CD4-positive, alpha-beta T cell treated with Interleukin-12 subunit alpha and Interleukin-12 subunit beta, for 1 hour (primary cell): ENCODE measurements around the gene DNAJC1.
"Not testable (repeated sequence)": the region's sequence is repeated elsewhere in the genome, so short reads cannot be mapped to it uniquely, and the experiment has no call there.

Source experiments
- DNase-seq: peaks from one replicate; pipeline ENCODE4 v3.0.0-alpha.2; 2020

DNAJC1 gene

GRCh38 chr10:21895932-21896331 lies 107.6 kb downstream of the DNAJC1 start:
- no peak for DNase-seq

- DNase-seq = no peak
These were observed 108.7 kb downstream of the DNAJC1 start for GRCh38 chr10:21894648-21895342.

GRCh38 chr10:21891439-21891838 lies 112.1 kb downstream of the DNAJC1 start:
- peak; percentile 6 for DNase-seq

GRCh38 chr10:21889477-21890275 lies 113.9 kb downstream of the DNAJC1 start:
- no peak for DNase-seq

DNA sequence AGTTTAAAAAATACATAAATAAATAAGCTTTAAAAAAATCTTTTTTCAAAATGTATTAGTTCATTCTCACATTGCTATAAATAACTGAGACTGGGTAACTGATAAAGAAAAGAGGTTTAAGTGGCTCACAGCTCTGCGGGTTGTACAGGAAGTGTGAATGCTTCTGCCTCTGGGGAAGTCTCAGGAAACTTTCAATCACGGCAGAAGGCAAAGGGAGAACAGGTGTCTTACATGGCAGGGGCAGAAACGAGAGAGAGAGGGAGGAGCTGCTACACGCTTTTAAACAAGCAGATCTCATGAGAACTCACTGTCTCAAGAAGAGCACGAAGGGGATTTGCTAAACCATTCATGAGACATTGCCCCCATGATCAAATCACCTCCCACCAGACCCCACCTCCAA lies 114.6 kb downstream of the DNAJC1 start:
- DNase-seq = peak; percentile 8

GRCh38 chr10:21885940-21886339 lies 117.6 kb downstream of the DNAJC1 start:
- DNase-seq = no peak

GRCh38 chr10:21873198-21873597 lies 130.3 kb downstream of the DNAJC1 start:
- DNase-seq = no peak

DNA sequence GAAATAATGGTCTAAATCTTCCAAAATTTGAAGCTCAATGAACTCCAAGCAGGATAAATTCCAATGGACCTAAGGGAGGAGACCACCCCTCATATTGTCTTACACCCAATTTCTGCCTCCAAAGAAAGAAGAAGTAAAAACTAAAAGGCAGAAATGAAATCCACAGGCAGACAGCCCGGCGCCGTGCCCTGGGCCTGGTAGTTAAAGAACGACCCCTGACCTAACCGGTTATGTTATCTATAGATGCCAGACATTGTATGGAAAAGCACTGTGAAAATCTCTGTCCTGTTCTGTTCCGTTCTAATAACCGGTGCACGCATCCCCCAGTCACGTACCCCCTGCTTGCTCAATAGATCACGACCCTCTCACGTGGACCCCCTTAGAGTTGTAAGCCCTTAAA lies 130.8 kb downstream of the DNAJC1 start:
- DNase-seq = not testable (repeated sequence)

- DNase-seq = no peak
These were observed 132.7 kb downstream of the DNAJC1 start for GRCh38 chr10:21870849-21871248.

DNA sequence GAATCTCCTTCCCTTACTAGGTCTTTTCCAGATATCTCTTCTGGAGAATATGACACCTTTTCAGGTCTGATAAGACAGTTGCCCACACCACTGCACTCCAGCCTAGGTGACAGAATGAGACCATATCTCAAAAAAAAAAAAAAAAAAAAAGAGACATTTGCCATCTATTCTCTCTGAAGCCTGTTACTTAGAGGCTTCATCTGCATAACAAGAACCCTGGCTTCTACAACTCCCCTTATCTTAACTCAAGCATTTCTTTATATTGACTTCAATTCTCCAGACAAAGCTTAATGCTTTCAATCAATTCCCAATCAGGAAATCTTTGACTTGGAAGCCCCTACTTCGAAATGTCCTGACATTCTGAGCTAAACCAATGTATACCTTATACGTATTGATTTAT lies 134.4 kb downstream of the DNAJC1 start:
- DNase-seq = not testable (repeated sequence)

- no peak for DNase-seq
These were observed 142.8 kb downstream of the DNAJC1 start for GRCh38 chr10:21860718-21861117.

DNA sequence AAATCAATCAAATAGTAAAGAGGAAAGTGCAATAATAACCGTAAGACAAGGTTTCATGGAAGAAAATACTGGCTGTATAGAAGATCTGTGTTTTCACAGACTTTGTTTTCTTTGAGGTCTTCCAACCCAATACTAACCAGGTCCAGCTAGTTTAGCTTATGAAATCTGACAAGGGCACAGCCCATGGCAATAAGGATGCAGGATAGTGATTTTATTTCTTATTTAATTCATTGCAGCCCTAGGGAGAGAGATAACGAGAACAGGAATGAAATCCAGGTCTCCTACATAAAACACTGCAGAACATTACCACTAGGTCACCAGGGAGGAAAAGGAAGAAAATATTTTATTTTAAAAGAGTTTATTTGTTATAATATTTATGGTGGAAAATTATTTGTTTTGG lies 145.1 kb downstream of the DNAJC1 start:
- DNase-seq = no peak

DNA sequence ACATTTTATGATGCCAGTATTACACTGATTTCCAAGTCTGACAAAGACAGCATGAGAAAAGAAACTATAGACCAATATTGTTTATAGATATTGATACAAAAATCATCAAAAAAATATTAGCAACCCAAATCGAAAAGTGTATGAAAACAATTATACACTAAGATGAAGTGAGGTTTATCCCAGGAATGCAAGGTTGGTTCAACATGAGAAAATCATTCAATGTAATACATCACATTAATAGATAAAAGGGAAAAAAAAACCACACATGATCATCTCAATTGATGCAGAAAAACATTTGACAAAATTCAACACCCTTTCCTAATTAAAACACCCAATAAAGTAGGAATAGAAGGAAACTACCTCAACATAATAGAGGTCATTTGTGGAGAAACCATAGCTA lies 153.9 kb downstream of the DNAJC1 start:
- no peak for DNase-seq

GRCh38 chr10:21843645-21844044 lies 159.9 kb downstream of the DNAJC1 start:
- DNase-seq = no peak

DNA sequence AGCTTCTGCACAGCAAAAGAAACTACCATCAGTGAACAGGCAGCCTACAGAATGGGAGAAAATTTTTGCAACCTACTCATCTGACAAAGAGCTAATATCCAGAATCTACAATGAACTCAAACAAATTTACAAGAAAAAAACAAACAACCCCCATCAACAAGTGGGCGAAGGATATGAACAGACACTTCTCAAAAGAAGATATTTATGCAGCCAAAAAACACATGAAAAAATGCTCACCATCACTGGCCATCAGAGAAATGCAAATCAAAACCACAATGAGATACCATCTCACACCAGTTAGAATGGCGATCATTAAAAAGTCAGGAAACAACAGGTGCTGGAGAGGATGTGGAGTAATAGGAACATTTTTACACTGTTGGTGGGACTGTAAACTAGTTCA lies 162.3 kb downstream of the DNAJC1 start:
- not testable (repeated sequence) for DNase-seq

GRCh38 chr10:21837487-21837886 lies 166.0 kb downstream of the DNAJC1 start:
- not testable (repeated sequence) for DNase-seq

GRCh38 chr10:21834574-21834973 lies 169.0 kb downstream of the DNAJC1 start:
- not testable (repeated sequence) for DNase-seq

GRCh38 chr10:21832821-21833130 lies 170.8 kb downstream of the DNAJC1 start:
- no peak for DNase-seq

DNA sequence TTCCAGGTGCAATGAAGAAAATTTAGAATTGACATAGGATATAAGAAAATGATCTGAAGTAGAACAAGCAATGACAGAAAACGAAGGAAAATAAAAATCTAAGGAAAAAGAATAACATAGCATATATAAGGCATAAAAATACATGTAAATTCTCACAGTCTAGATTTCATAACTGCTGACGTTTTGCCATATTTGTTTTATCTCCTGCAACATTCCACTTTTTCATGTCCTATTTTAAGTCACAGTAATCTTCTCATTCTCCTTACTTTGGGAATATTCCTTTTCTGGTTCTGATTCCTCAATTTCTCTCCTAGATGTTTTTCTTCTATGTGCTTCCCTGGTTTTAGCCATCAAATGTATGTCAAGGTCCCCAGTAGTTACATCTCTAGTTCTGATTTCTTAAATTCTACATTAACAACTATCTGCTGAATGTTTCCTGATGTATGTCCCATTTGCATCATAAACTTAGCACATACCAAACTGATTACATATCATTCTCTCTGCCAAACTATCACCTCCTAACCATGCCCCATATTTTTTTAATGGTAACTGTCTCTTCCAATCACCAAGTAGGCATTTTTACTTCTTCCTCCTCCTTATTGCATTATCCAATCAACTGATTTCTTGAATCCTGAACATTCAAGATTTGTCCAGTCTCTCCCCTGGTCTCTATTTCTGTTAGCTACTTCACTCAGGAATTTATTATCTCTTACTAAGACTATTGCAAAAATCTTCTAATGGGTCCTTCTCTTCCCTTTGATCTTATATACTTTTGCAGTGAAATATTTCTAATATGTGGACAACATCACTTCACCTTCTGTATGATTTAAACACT lies 171.3 kb downstream of the DNAJC1 start:
- no peak for DNase-seq

- DNase-seq = no peak
These were observed 173.5 kb downstream of the DNAJC1 start for GRCh38 chr10:21830037-21830436.

DNA sequence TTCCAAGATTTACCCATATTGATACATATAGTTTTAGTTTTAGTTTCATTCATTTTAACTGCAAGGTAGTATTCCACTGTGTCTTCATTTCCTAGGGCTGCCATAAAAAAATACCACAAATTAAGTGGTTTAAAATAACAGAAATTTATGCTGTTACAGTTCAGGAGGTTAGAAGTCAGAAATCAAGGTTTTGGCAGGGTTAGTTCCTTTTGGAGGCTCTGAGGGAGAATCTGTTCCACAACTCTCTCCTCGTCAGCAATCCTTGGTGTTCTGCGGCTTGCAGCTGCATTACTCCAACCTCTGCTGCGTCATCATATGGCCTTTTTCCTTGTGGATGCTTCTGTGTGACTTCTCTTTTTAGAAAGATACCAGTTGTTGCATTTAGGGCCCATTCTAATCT lies 176.2 kb downstream of the DNAJC1 start:
- no peak for DNase-seq

- DNase-seq = no peak
These were observed 176.8 kb downstream of the DNAJC1 start for GRCh38 chr10:21826725-21827124.

DNA sequence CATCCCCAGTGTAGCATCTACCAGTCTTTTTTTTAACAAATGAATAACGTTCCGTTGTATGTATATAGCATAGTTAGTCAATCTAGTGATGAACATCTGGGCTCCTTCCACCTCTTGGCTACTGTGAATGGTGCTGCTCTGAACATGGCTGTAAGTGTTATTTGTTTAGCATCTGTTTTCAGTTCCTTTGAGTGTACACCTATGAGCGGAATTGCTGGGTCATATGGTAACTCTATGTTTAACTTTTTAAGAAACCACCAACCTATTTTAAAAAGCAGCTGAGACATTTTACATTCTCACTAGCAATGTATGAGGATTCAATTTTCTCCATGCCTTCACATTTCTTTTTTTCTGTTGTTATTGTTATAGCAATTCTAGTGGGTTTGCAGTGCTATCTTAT lies 178.2 kb downstream of the DNAJC1 start:
- no peak for DNase-seq

GRCh38 chr10:21824409-21824808 lies 179.1 kb downstream of the DNAJC1 start:
- DNase-seq = no peak
